OCI-LY7 (cell line): Measurements from ENCODE around the gene FAM170B. TPM values are rescaled to one million over a fixed set of nuclear protein-coding genes. Genes with fewer than 3 reads are reported as not detected.

Experiments
- BruUV-seq: library from RNA; stranded (reverse); fragments of 400-500 nt; replicated peaks from 2 replicates; lab custom pipeline; 2021; lab: Mats Ljungman, UMichigan
- CTCF ChIA-PET: fragments of 300-600 bp; sonication (Branson Sonifier 250); formaldehyde crosslinking; loops from one replicate; lab custom pipeline; 2022; ENCODE audit warnings: antibody characterized with exemption; ENCODE audit not compliant: unreplicated experiment; lab: Charles Lee
- POLR2A ChIA-PET: fragments of 300-600 bp; sonication (Branson Sonifier 250); formaldehyde crosslinking; loops from one replicate; lab custom pipeline; 2022; ENCODE audit warnings: antibody characterized with exemption; lab: Charles Lee
- DNase-seq: peaks from one replicate; pipeline ENCODE4 v3.0.0-alpha.2; 2015; ENCODE audit warnings: low spot score
- H2AFZ ChIP-seq: fragments of 200-600 bp; sonication (generic), shearing (Covaris generic); 2 replicates; pipeline ENCODE4 v1.6.1; 2014; ENCODE audit warnings: mild to moderate bottlenecking, antibody characterized with exemption, low read length, moderate library complexity
- H3K27ac ChIP-seq: fragments of 200-600 bp; sonication (generic); 2 replicates; pipeline ENCODE4 v1.5.1; 2014; ENCODE audit warnings: mixed run types, low read depth, mild to moderate bottlenecking, moderate library complexity, low read length, inconsistent platforms; ENCODE audit not compliant: poor library complexity, severe bottlenecking
- H3K36me3 ChIP-seq: fragments of 200-600 bp; sonication (generic); 2 replicates; pipeline ENCODE4 v1.6.1; 2014; ENCODE audit warnings: mild to moderate bottlenecking, antibody characterized with exemption, low read length, moderate library complexity, mixed read lengths; ENCODE audit not compliant: insufficient read depth
- H3K4me1 ChIP-seq: fragments of 200-600 bp; sonication (generic); 2 replicates; pipeline ENCODE4 v1.5.1; 2014; ENCODE audit warnings: mild to moderate bottlenecking, low read length; ENCODE audit not compliant: insufficient read depth, poor library complexity, severe bottlenecking
- H3K4me2 ChIP-seq: fragments of 200-600 bp; sonication (generic); 2 replicates; pipeline ENCODE4 v1.6.1; 2014; ENCODE audit warnings: mild to moderate bottlenecking, low read length
- H3K4me3 ChIP-seq: fragments of 200-600 bp; sonication (generic); 2 replicates; pipeline ENCODE4 v1.5.1; 2014; ENCODE audit warnings: mild to moderate bottlenecking, low read depth, low read length; ENCODE audit not compliant: poor library complexity, severe bottlenecking
- H3K79me2 ChIP-seq: fragments of 200-600 bp; sonication (generic); 2 replicates; pipeline ENCODE4 v1.6.1; 2016; ENCODE audit warnings: low read depth, mild to moderate bottlenecking, low read length, moderate library complexity, mixed read lengths; ENCODE audit not compliant: insufficient read depth
- H3K9me2 ChIP-seq: fragments of 200-600 bp; sonication (generic); 2 replicates; pipeline ENCODE4 v1.6.1; 2016; ENCODE audit warnings: mild to moderate bottlenecking, low read length, mixed read lengths; ENCODE audit not compliant: insufficient read depth
- H3K9me3 ChIP-seq: fragments of 200-600 bp; sonication (generic); 2 replicates; pipeline ENCODE4 v1.6.1; 2014; ENCODE audit warnings: mild to moderate bottlenecking, mixed run types, low read length, mixed read lengths
- H4K20me1 ChIP-seq: fragments of 200-600 bp; sonication (generic); 2 replicates; pipeline ENCODE4 v1.6.1; 2014; ENCODE audit warnings: mild to moderate bottlenecking, antibody characterized with exemption, low read length, moderate library complexity, mixed read lengths; ENCODE audit not compliant: insufficient read depth
- CTCF ChIP-seq: fragments of 200-600 bp; sonication (generic); conservative IDR thresholded peaks from 2 replicates; pipeline ENCODE4 v1.5.1; 2014; ENCODE audit warnings: mild to moderate bottlenecking, antibody characterized with exemption, low read length, moderate library complexity, mixed read lengths
- EZH2phosphoT487 ChIP-seq: fragments of 200-600 bp; sonication (generic); IDR thresholded peaks from 2 replicates; pipeline ENCODE4 v1.6.1; 2018; ENCODE audit warnings: low read depth, borderline replicate concordance, mild to moderate bottlenecking, mixed run types, antibody characterized with exemption, low read length, moderate library complexity, mixed read lengths
- intact Hi-C: fragments of 100-400 bp; cut with micrococcal nuclease; formaldehyde crosslinking; loops from one replicate; pipeline ENCODE4 v1.10.0; 2022; ENCODE audit not compliant: unreplicated experiment
- total RNA-seq, 2 experiments: library from RNA; depleted of rRNA in 1 of 2; stranded (reverse); fragments of >200 nt in 1 of 2; shearing (Covaris generic) in 1 of 2; gene quantifications; 2 replicates each; pipeline ENCODE4 v1.2.3, GENCODE V29; 2014 to 2022

Gene FAM170B
- total RNA-seq, 2 experiments from 2014 or later, result 0.23 to 0.38 TPM

GRCh38 chr10:49082766-49083165, 51.1 kb downstream of the FAM170B start:
- Histone ChIP-seq H4K20me1 (no peaks in the 10 kb centered on the region), H3K4me3 (no peak overlapping the region), H3K9me2 (no peaks in the 10 kb centered on the region), H3K9me3 (peaks cover 18% of the 10 kb centered on the region), H3K36me3 (no peaks in the 10 kb centered on the region), H3K4me2 (no peak overlapping the region), H3K27ac (no peak overlapping the region), H2AFZ (no peak overlapping the region), H3K4me1 (peaks cover 15% of the 10 kb centered on the region), H3K79me2 (no peaks in the 10 kb centered on the region)
- no TSS peak for BruUV-seq
- ChIA-PET POLR2A (no interaction called here), CTCF (no interaction called here)
- no peak for TF ChIP-seq EZH2phosphoT487
- no peak for TF ChIP-seq CTCF
- intact Hi-C loops, result no loop called here
- no peak for DNase-seq

GRCh38 chr10:49081547-49082275, 52.1 kb downstream of the FAM170B start:
- H3K4me1 ChIP-seq, result peaks cover 25% of the 10 kb centered on the region
- peaks cover 9% of the 10 kb centered on the region for H3K9me3 ChIP-seq
- H3K36me3 ChIP-seq, result no peaks in the 10 kb centered on the region
- no peak overlapping the region for H3K4me2 ChIP-seq
- no peak overlapping the region for H2AFZ ChIP-seq
- no peaks in the 10 kb centered on the region for H3K9me2 ChIP-seq
- H3K79me2 ChIP-seq, result no peaks in the 10 kb centered on the region
- CTCF ChIA-PET, result no interaction called here
- POLR2A ChIA-PET, result interaction anchor here (0.5 to 0.6 kb wide), 2 partner anchors 32 to 71 kb away, joined by 3 to 6 read pairs; no protein-coding TSS in a partner anchor
- H3K27ac ChIP-seq, result no peak overlapping the region
- no TSS peak for BruUV-seq
- H4K20me1 ChIP-seq, result no peaks in the 10 kb centered on the region
- DNase-seq, result no peak
- intact Hi-C loops, result no loop called here
- H3K4me3 ChIP-seq, result no peak overlapping the region
- TF ChIP-seq EZH2phosphoT487, result no peak
- TF ChIP-seq CTCF, result no peak

Other genes starting within 250 kb of the FAM170B start
- gene LRRC18, start 194.2 kb downstream of the FAM170B start, total RNA-seq (2014; rRNA removed; shearing (Covaris generic)), result not detected in 2 replicates
- not detected in 2 replicates for gene LRRC18, start 194.2 kb downstream of the FAM170B start, total RNA-seq (2022)
- gene VSTM4, start 18.5 kb downstream of the FAM170B start, total RNA-seq (2014; rRNA removed; shearing (Covaris generic)), result not detected in 2 replicates
- gene VSTM4, start 18.5 kb downstream of the FAM170B start, total RNA-seq (2022), result not detected in 2 replicates
- gene TMEM273, start 54.4 kb upstream of the FAM170B start, total RNA-seq (2014; rRNA removed; shearing (Covaris generic)), result 1.8 and 5.0 TPM in 2 replicates
- gene TMEM273, start 54.4 kb upstream of the FAM170B start, total RNA-seq (2022), result 0.82 and 1.3 TPM in 2 replicates
- 0.03 and 0.06 TPM in 2 replicates for gene C10orf71, start 165.1 kb upstream of the FAM170B start, total RNA-seq (2014; rRNA removed; shearing (Covaris generic))
- 0.08 and 0.24 TPM in 2 replicates for gene C10orf71, start 165.1 kb upstream of the FAM170B start, total RNA-seq (2022)